HepG2 (cell line): Measurements from ENCODE around the gene CYP4V2. TPM values are rescaled to one million over a fixed set of nuclear protein-coding genes. Genes with fewer than 3 reads are reported as not detected.

Experiments
- FOXC1 ChIP-seq: sonication (generic); formaldehyde crosslinking; IDR thresholded peaks from 2 replicates; pipeline ENCODE4 v1.8.0; 2022; ENCODE audit warnings: mild to moderate bottlenecking, missing genetic modification reagents, borderline replicate concordance
- GZF1 ChIP-seq: sonication (generic); formaldehyde crosslinking; IDR thresholded peaks from 2 replicates; pipeline ENCODE4 v1.5.1; 2020; ENCODE audit warnings: mild to moderate bottlenecking, missing genetic modification reagents
- MEF2D ChIP-seq: sonication (generic); formaldehyde crosslinking; IDR thresholded peaks from 2 replicates; pipeline ENCODE4 v1.5.1; 2020; ENCODE audit warnings: mild to moderate bottlenecking, missing genetic modification reagents
- MXD1 ChIP-seq: sonication (generic); formaldehyde crosslinking; IDR thresholded peaks from 2 replicates; pipeline ENCODE4 v1.4.0; 2020; ENCODE audit warnings: mild to moderate bottlenecking, missing genetic modification reagents
- MYC ChIP-seq: sonication (generic); formaldehyde crosslinking; IDR thresholded peaks from 2 replicates; pipeline ENCODE4 v1.9.0; 2021; ENCODE audit warnings: missing genetic modification reagents, borderline replicate concordance
- RELA ChIP-seq: sonication (generic); formaldehyde crosslinking; IDR thresholded peaks from 2 replicates; pipeline ENCODE4 v1.4.0; 2020; ENCODE audit warnings: missing genetic modification reagents
- TBX3 ChIP-seq: fragments of 450-650 bp; IDR thresholded peaks from 2 replicates; pipeline ENCODE4 v1.6.1; 2017; ENCODE audit warnings: antibody characterized with exemption, mild to moderate bottlenecking, inconsistent platforms, borderline replicate concordance
- XRCC5 ChIP-seq: fragments of 200-400 bp; formaldehyde crosslinking; optimal IDR thresholded peaks from 2 replicates; pipeline ENCODE3; 2017; ENCODE audit warnings: mild to moderate bottlenecking, low read length
- ZNF292 ChIP-seq: sonication (generic); formaldehyde crosslinking; IDR thresholded peaks from 2 replicates; pipeline ENCODE4 v1.8.1; 2022; ENCODE audit warnings: mild to moderate bottlenecking, low read depth, missing genetic modification reagents, borderline replicate concordance
- ZNF30 ChIP-seq: sonication (generic); formaldehyde crosslinking; IDR thresholded peaks from 2 replicates; pipeline ENCODE4 v1.5.0; 2020; ENCODE audit warnings: mild to moderate bottlenecking, missing genetic modification reagents
- ZNF607 ChIP-seq: sonication (generic); formaldehyde crosslinking; IDR thresholded peaks from 2 replicates; pipeline ENCODE4 v1.5.1; 2020; ENCODE audit warnings: missing genetic modification reagents, mild to moderate bottlenecking, borderline replicate concordance
- polyA plus RNA-seq, 8 experiments: library from polyadenylated mRNA; depleted of rRNA in 3 of 8; stranded (reverse) in 7 of 8; unstranded in 1 of 8; fragments of >200 nt; fragmentation: Illumina TruSeq in 4 of 8; extraction: Trizol in 4 of 8; gene quantifications; 2 replicates each; pipeline versions ENCODE4 v1.2.1 to v1.2.3, GENCODE V29; 2011 to 2016; ENCODE audit warnings: low read depth in 4 of 8, missing spikeins in 1 of 8, mixed read lengths in 1 of 8; ENCODE audit not compliant: insufficient read depth in 1 of 8
- total RNA-seq, 5 experiments: library from RNA; depleted of rRNA; stranded (reverse); fragments of >200 nt; fragmentation: Illumina TruSeq; extraction: Trizol; gene quantifications; 2 replicates each; pipeline ENCODE4 v1.2.3, GENCODE V29; 2016; ENCODE audit warnings: low read depth in 1 of 5
- TF ChIP-seq, protein P1 (sequence below): sonication (generic); formaldehyde crosslinking; IDR thresholded peaks from 2 replicates; pipeline ENCODE4 v1.4.0; 2020; ENCODE audit warnings: low read depth, mild to moderate bottlenecking, missing genetic modification reagents

The CYP4V2 gene
- total and polyA plus RNA-seq, 2 of the 13 experiments (the other 11 are each of a cell fraction or from before 2014, with no cell fraction given), result 4.7 to 7.2 TPM

DNA sequence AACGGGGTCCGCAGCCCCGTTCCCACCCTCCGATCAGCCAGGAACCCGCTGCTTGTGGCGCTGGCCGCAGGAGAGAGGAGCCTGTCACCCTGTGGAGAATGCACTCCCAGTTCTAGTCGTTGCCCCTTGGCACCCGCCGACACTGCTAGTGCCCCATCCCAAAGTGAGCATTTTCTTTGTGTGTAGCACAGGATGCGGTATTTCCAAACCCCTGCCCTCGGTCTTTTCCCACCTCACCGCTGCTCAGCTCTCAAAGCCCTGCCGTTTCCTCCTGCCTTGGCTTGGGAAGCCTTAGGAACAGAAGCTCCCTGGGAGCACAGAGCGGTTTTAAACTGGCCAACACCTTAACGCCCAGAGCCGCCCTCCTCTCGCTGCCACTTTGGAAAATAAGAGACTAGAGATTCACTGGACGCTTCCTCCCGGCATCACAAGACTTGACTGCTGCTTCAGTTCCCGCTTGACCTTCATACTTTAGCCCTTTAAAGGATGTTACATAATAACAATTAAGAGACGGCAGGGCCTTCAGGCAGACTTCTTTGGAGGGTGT, 772 bp downstream of the CYP4V2 start (continued):
- TF ChIP-seq FOXC1 (CRISPR knock-in tag) (peak; percentile 44; the same call in 1 of the 2 replicates), TBX3 (no peak), GZF1 (CRISPR knock-in tag) (peak; percentile 55; the same call in 1 of the 2 replicates), MXD1 (CRISPR knock-in tag) (no peak), MYC (CRISPR knock-in tag) (no peak), MEF2D (CRISPR knock-in tag) (peak; percentile 31; the same call in 1 of the 2 replicates), ZNF607 (CRISPR knock-in tag) (no peak), ZNF292 (CRISPR knock-in tag) (peak; percentile 57; the same call in 1 of the 2 replicates), RELA (0 out of 2 replicates have a peak, but pooled peaks have one; percentile 1), ZNF30 (0 out of 2 replicates have a peak, but pooled peaks have one; percentile 30), XRCC5 (peak; percentile 43)
- TF ChIP-seq, protein P1, sequence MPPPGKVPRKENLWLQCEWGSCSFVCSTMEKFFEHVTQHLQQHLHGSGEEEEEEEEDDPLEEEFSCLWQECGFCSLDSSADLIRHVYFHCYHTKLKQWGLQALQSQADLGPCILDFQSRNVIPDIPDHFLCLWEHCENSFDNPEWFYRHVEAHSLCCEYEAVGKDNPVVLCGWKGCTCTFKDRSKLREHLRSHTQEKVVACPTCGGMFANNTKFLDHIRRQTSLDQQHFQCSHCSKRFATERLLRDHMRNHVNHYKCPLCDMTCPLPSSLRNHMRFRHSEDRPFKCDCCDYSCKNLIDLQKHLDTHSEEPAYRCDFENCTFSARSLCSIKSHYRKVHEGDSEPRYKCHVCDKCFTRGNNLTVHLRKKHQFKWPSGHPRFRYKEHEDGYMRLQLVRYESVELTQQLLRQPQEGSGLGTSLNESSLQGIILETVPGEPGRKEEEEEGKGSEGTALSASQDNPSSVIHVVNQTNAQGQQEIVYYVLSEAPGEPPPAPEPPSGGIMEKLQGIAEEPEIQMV (CRISPR knock-in tag), result 0 out of 2 replicates have a peak, but pooled peaks have one; percentile 27
